K562 (cell line): ENCODE results near the gene CCNJL. TPM values are rescaled to one million over a fixed set of nuclear protein-coding genes. Genes with fewer than 3 reads are reported as not detected.
"Not testable (repeated sequence)": the region's sequence is repeated elsewhere in the genome, so short reads cannot be mapped to it uniquely, and the experiment has no call there.

ENCODE experiments used
- ATAC-seq: fragments of 200-7000 bp; cut with Tn5 transposase; 3 replicates; pipeline ENCODE4 v1.9.1; 2020; ENCODE audit warnings: moderate library complexity
- BruUV-seq: library from RNA; stranded (reverse); fragments of 400-500 nt; replicated peaks from 2 replicates; lab custom pipeline; 2021; lab: Mats Ljungman, UMichigan
- CTCF ChIA-PET: fragments of 300-600 bp; formaldehyde crosslinking; extraction: SDS; loops from one replicate; lab custom pipeline; 2021; ENCODE audit warnings: low intra/inter-chr PET ratio; lab: Yijun Ruan, JAX
- POLR2A ChIA-PET: fragments of 300-600, 350-650 bp; sonication (Branson Sonifier 250); formaldehyde crosslinking; extraction: SDS; loops from one replicate; lab custom pipeline; 2021; ENCODE audit warnings: antibody characterized with exemption, inconsistent platforms; lab: Yijun Ruan, JAX
- DNase-seq, 4 experiments: peaks; one replicate each; pipeline versions ENCODE4 v3.0.0 to v3.0.0-alpha.2; 2011 to 2018; ENCODE audit warnings: low spot score in 3 of 4, mixed read lengths in 3 of 4; ENCODE audit errors: extremely low read depth in 1 of 4
- FAIRE-seq: peaks from 2 replicates; lab custom pipeline; 2011; peaks lifted over from hg19 to GRCh38; lab: Jason Lieb, UNC
- H2AFZ ChIP-seq: 2 replicates; pipeline ENCODE4 v1.6.0; 2011; ENCODE audit warnings: low read depth, low read length, control low read depth, inconsistent platforms
- H3K27ac ChIP-seq: fragments of 200-600 bp; 3 replicates; pipeline ENCODE4 v1.8.0; 2011; ENCODE audit warnings: low read depth, mild to moderate bottlenecking, control low read depth, inconsistent platforms, low read length, moderate library complexity, mixed read lengths; ENCODE audit errors: extremely low read depth
- H3K27me3 ChIP-seq, 2 experiments: fragments of 300-600 bp in 1 of 2; 2 replicates in 1 of 2; 3 replicates in 1 of 2; pipeline versions ENCODE4 v1.6.0 to v1.8.0; 2011; ENCODE audit warnings: inconsistent platforms in 2 of 2, low read length in 2 of 2, mild to moderate bottlenecking in 1 of 2, mixed read lengths in 1 of 2, moderate library complexity in 1 of 2; ENCODE audit not compliant: control insufficient read depth in 2 of 2, insufficient read depth in 2 of 2
- H3K36me3 ChIP-seq: fragments of 300-600 bp; 3 replicates; pipeline ENCODE4 v1.8.0; 2011; ENCODE audit warnings: mild to moderate bottlenecking, low read length, inconsistent platforms; ENCODE audit not compliant: control insufficient read depth, insufficient read depth
- H3K4me1 ChIP-seq, 2 experiments: fragments of 200-600 bp in 1 of 2; replicated peaks in 1 of 2; 2 replicates in 1 of 2; 3 replicates in 1 of 2; pipeline versions ENCODE4 v1.5.1 to v1.8.0; 2011; ENCODE audit warnings: inconsistent platforms in 2 of 2, low read length in 2 of 2, mild to moderate bottlenecking in 1 of 2, mixed read lengths in 1 of 2, moderate library complexity in 1 of 2; ENCODE audit not compliant: control insufficient read depth in 2 of 2, insufficient read depth in 2 of 2
- H3K4me2 ChIP-seq: 2 replicates; pipeline ENCODE4 v1.6.1; 2011; ENCODE audit warnings: low read length, control low read depth, inconsistent platforms, mixed read lengths; ENCODE audit not compliant: insufficient read depth
- H3K4me3 ChIP-seq: fragments of 200-600 bp; sonication (generic), shearing (Covaris generic); 2 replicates; pipeline ENCODE4 v1.5.1; 2016; ENCODE audit warnings: control low read depth, inconsistent platforms
- H3K79me2 ChIP-seq: fragments of 200-600 bp; 3 replicates; pipeline ENCODE4 v1.8.0; 2011; ENCODE audit warnings: low read length, inconsistent platforms; ENCODE audit not compliant: control insufficient read depth, insufficient read depth
- H3K9ac ChIP-seq, 2 experiments: 2 replicates each; pipeline versions ENCODE4 v1.6.0 to v1.6.1; 2011; ENCODE audit warnings: low read depth in 2 of 2, low read length in 2 of 2, control low read depth in 1 of 2, inconsistent platforms in 1 of 2, mild to moderate bottlenecking in 1 of 2, mixed read lengths in 1 of 2; ENCODE audit not compliant: insufficient read depth in 1 of 2
- H3K9me1 ChIP-seq: one replicate; pipeline ENCODE4 v1.6.0; 2011; ENCODE audit warnings: inconsistent platforms, mild to moderate bottlenecking, low read length, moderate library complexity; ENCODE audit not compliant: control insufficient read depth, insufficient read depth
- H3K9me3 ChIP-seq: replicated peaks from 2 replicates; pipeline ENCODE4 v1.5.1; 2011; ENCODE audit warnings: low read depth, low read length, inconsistent platforms; ENCODE audit not compliant: control insufficient read depth, insufficient read depth
- H4K20me1 ChIP-seq: replicated peaks from 2 replicates; pipeline ENCODE4 v1.6.1; 2011; ENCODE audit warnings: low read length, inconsistent platforms, mixed read lengths; ENCODE audit not compliant: control insufficient read depth, insufficient read depth
- CEBPG ChIP-seq, 3 experiments: fragments of 200-800 bp in 1 of 3; sonication (Bioruptor generic) in 1 of 3; sonication (generic) in 1 of 3; formaldehyde crosslinking in 1 of 3; IDR thresholded peaks in 2 of 3; conservative IDR thresholded peaks in 1 of 3; 2 replicates each; pipeline versions ENCODE4 v1.6.1 to v1.8.0; 2016 to 2022; ENCODE audit warnings: missing compliant biosample characterization in 2 of 3, missing genetic modification characterization in 2 of 3, mild to moderate bottlenecking in 1 of 3, missing genetic modification reagents in 1 of 3
- WGBS: fragments of 100-300 bp; shearing (Covaris generic); methylation state at CpG from one replicate; pipeline ENCODE4 v1.1.6; 2016; ENCODE audit warnings: low coverage, mixed read lengths; ENCODE audit not compliant: insufficient coverage; ENCODE audit errors: missing lambda C conversion rate; 5-methylcytosine and 5-hydroxymethylcytosine counted together
- in situ Hi-C: fragments of 300-500 bp; cut with MboI; formaldehyde crosslinking; loops from 4 replicates; pipeline ENCODE4 v1.15.0; 2018; ENCODE audit warnings: inconsistent platforms, mixed read lengths
- intact Hi-C: fragments of 100-400 bp; cut with micrococcal nuclease; formaldehyde crosslinking; loops from 2 replicates; pipeline ENCODE4 v1.14.2; 2022
- polyA plus RNA-seq, 8 experiments: library from polyadenylated mRNA; depleted of rRNA in 4 of 8; stranded (reverse) in 5 of 8; unstranded in 3 of 8; fragments of >200 nt; fragmentation: Nextera tagmentation in 2 of 8; fragmentation: Illumina TruSeq in 1 of 8; extraction: Ambion mirVana in 2 of 8; extraction: Trizol in 1 of 8; gene quantifications; 2 replicates each; pipeline versions ENCODE4 v1.2.1 to v1.2.3, GENCODE V29; 2011 to 2014; ENCODE audit warnings: inconsistent platforms in 1 of 8, missing spikeins in 1 of 8
- total RNA-seq, 7 experiments: library from RNA; depleted of rRNA in 6 of 7; stranded (reverse); fragments of >200 nt in 6 of 7; fragmentation: Illumina TruSeq in 2 of 7; extraction: Trizol in 2 of 7; gene quantifications; 2 replicates each; pipeline versions ENCODE4 v1.2.1 to v1.2.3, GENCODE V29; 2011 to 2021; ENCODE audit warnings: low replicate concordance in 1 of 7
- TF ChIP-seq, protein P1 (sequence below): fragments of 150-350 bp; conservative IDR thresholded peaks from 2 replicates; pipeline ENCODE4 v1.6.1; 2014; ENCODE audit warnings: low read length

The CCNJL gene
- total and polyA plus RNA-seq, 9 of the 15 experiments (the other 6 are each of a cell fraction or from before 2014, with no cell fraction given), result 0.04 TPM; not detected in 8

GRCh38 chr5:160334716-160335115, 22.4 kb upstream of the CCNJL start:
- H3K4me3 ChIP-seq, H3K27ac ChIP-seq, H3K36me3 ChIP-seq, POLR2A ChIA-PET, H3K9ac ChIP-seq, FAIRE-seq, H3K4me2 ChIP-seq, H3K79me2 ChIP-seq, H3K9me1 ChIP-seq, H3K4me1 ChIP-seq, BruUV-seq, in situ Hi-C loops, H2AFZ ChIP-seq, ATAC-seq, H3K9me3 ChIP-seq, DNase-seq, CTCF ChIA-PET, intact Hi-C loops, H4K20me1 ChIP-seq: not testable (repeated sequence)
- 0% methylated on average over 3 of the region's 3 CpGs for whole genome bisulfite sequencing
- H3K27me3 ChIP-seq, result peaks cover 21 to 36% of the 10 kb centered on the region in 2 experiments; a peak in 4 of 5 replicates

DNA sequence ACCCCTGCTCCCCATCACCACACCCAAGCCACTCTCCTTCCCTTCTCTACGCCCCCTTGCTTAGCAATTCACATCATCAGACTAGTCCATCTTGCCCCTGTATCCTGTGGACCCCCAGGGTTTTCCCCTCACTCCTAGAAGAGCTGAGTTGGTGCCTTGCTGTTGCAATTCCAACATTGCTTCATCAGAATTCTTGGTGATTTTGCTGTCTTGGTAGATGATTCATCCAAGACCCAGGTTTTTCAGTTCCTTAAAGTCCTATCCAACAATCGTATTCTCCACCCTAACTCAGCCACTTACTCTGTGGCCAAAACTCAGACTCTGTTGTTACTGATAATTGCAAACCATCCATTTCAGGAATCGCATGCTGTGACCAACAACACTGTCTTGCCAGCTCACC, 21.4 kb upstream of the CCNJL start:
- Histone ChIP-seq H3K9me3 (no peaks in the 10 kb centered on the region), H3K36me3 (no peaks in the 10 kb centered on the region), H3K4me1 (no peaks in the 10 kb centered on the region), H3K9me1 (peaks cover 2% of the 10 kb centered on the region), H3K79me2 (no peaks in the 10 kb centered on the region), H3K27ac (no peak overlapping the region), H3K4me3 (no peak overlapping the region), H3K9ac (no peak overlapping the region), H3K27me3 (peaks cover 21 to 42% of the 10 kb centered on the region in 2 experiments; a peak in 4 of 5 replicates), H2AFZ (no peak overlapping the region), H4K20me1 (0 out of 2 replicates have a peak, but pooled peaks cover 3% of the 10 kb centered on the region), H3K4me2 (no peak overlapping the region)
- POLR2A ChIA-PET, result interaction anchor here (0.6 to 0.7 kb wide), 3 partner anchors 27 to 264 kb away, joined by 3 to 4 read pairs (median 4); no protein-coding TSS in a partner anchor
- intact Hi-C loops, result no loop called here
- BruUV-seq, result no TSS peak
- DNase-seq, result no peak
- CTCF ChIA-PET, result interaction anchor here (0.7 kb wide), 1 partner anchor 65 kb away, joined by 3 read pairs; no protein-coding TSS in a partner anchor
- WGBS, result 0% methylated on average over 3 of the region's 3 CpGs
- in situ Hi-C loops, result no loop called here
- FAIRE-seq, result no peak
- TF ChIP-seq CEBPG (CRISPR knock-in tag; IDR thresholded peaks at IDR 0.05) (no peak), CEBPG (tag; conservative IDR thresholded peaks at IDR 0.05 in 1 of 2, IDR thresholded peaks at IDR 0.05 in 1 of 2) (peak in 1 of 2 experiments; percentile 38; a peak in 1 of 4 replicates)
- TF ChIP-seq, protein P1, sequence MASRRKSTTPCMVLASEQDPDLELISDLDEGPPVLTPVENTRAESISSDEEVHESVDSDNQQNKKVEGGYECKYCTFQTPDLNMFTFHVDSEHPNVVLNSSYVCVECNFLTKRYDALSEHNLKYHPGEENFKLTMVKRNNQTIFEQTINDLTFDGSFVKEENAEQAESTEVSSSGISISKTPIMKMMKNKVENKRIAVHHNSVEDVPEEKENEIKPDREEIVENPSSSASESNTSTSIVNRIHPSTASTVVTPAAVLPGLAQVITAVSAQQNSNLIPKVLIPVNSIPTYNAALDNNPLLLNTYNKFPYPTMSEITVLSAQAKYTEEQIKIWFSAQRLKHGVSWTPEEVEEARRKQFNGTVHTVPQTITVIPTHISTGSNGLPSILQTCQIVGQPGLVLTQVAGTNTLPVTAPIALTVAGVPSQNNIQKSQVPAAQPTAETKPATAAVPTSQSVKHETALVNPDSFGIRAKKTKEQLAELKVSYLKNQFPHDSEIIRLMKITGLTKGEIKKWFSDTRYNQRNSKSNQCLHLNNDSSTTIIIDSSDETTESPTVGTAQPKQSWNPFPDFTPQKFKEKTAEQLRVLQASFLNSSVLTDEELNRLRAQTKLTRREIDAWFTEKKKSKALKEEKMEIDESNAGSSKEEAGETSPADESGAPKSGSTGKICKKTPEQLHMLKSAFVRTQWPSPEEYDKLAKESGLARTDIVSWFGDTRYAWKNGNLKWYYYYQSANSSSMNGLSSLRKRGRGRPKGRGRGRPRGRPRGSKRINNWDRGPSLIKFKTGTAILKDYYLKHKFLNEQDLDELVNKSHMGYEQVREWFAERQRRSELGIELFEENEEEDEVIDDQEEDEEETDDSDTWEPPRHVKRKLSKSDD, result no peak
- no peak for ATAC-seq
